GM18517 (cell line): ENCODE data around the gene VAT1L.

ENCODE experiments used
- ATAC-seq: cut with Tn5 transposase; IDR thresholded peaks from one replicate; pipeline ENCODE4 v1.9.1; 2021; ENCODE audit warnings: mild to moderate bottlenecking, moderate library complexity; ENCODE audit not compliant: unreplicated experiment

The VAT1L gene

DNA sequence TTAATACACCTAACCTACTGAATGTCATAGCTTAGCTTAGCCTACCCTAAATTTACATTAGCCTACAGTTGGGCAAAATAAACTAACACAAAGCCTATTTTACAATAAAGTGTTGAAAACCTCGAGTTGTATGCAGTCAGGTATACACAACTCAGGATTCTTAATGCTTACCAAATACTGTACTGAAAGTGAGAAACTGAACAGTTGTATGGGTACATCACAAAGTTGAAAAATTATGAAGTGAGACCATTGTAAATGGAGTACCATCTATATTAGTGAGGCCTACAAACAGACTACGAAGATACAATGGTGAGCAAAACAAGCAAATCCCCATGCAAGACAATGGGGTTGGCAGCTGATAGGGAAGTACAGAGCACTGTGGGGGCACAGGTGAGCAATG is 79.7 kb downstream of the VAT1L start:
- ATAC-seq = no peak

DNA sequence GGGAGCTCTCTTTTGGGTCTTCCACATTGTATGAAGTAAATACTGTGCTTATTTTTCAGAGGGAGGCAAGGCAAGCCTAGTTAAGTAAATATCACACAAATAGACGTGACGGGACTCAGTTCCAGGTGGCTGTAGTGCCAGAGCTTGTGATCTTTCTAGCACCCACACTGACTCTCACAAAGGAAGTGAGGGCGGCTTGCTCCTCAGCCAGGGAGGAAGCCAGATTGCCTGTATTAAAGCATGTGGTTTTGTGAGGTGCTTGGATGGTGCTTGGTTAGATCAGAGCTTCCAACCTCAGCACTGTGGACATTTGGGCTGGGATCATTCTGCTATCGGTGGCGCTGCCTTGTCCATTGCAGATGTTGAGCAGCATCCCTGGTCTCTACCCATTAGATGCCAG is 80.1 kb downstream of the VAT1L start:
- peak; percentile 97 for ATAC-seq

DNA sequence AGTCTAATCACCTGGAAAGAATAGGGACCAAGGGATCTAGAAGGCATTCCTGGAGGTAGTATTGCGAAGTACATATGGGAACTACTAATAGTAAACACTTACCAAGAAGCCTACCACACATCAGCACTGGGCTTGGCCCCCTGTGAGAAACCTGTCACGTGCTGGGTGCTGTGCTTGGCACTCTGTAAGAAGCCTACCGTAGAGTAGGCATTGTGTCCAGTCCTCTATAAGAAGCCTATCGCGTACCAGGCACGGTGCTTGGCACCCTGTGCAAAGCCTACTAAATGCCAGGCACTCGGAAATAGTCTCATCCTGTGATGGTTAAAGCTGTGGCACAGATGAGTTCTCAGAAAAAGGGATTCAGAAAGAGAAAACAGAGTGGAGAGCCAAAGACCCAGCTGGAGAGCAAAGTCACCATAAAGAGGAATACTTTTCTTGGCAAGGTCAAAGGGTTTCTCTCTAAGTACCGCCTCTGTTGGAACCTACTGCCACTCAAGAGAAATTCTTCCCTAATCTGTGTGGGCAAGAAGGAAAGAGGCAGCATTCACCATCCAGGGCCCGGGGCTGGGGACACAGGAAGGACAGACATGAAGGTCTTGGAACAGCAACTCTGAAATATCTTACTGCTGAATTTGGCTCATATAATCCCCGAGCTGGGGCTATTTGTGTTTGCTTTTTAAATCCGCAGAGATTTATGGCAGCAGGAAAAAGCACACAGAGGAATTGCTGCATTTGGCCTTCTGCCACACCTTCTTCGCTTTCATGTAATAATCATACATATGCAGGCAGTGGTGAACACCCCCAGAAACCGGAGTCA is 81.8 kb downstream of the VAT1L start:
- ATAC-seq = no peak

DNA sequence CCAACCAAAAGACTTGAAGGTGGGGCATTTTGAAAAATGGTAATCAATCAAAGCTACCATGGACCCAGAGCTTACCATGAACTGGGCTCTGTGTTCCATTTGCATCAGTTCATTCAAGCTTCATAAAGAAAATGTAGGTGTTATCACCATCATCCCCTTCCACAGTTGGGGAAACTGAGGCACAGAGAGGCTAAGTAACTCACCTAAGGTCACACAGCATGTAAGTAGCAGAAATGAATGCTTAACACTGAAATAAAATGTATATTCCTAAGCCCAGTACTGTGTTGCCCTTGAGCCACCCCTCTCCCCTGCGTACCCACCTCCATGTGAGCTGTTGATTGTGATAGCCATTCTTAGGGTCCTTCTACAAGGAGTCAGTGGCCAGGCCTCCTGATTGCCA is 83.6 kb downstream of the VAT1L start:
- ATAC-seq = no peak

DNA sequence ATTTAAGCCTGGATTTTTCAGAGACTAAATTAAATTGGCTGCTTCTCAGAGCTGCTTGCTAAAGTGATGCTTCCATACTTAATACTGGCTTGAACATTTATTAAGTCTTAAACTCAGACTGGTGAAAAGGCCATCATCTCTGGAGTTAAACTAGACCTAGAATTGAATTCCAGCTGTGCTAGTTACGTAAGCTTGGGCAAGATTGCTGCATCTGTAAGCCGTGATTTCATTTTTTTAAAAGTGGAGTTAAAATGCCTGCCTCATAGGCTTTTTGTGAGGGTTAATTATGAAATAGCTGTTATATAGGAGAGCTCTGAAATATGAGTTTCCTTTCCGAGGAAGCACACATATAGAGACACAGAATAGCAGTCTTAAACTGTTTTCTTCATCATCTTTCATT is 84.7 kb downstream of the VAT1L start:
- no peak for ATAC-seq

DNA sequence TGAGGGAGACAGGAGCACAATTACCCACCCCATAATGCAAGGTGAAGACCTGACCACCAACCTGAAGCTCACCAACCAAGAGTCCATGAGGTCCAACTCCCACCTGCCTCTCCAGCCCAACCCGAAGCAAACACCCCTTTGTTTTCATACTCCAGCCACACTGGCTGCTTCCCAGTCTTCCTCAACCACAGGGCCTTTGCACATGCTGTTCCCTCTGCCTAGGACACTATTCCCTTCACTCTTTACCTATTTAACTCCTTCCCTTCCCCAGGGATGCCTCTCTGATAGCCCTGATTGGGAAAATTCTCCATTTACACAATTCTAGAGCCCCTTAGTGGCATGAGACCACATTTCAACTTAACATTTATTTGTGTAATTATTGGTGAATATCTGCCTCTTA is 86.0 kb downstream of the VAT1L start:
- ATAC-seq = no peak

DNA sequence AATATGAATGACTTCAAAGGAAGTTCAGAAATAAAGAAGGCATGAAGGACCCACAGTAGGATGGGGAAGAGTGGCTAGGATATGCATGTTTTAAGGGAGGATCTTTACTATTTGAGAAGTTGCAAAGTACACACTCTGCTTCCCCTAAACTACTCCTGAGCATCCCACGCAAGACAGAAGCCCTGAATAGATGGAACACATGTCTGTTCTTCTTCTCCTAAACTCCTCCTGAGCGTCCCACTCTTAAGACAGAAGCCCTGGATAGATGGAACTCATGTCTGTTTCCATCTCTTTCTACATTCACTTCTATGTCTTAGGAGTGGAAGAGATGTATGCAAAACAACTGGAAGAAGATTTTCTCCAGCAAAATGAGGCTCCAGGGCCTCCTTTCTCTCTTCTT is 88.4 kb downstream of the VAT1L start:
- ATAC-seq = no peak

DNA sequence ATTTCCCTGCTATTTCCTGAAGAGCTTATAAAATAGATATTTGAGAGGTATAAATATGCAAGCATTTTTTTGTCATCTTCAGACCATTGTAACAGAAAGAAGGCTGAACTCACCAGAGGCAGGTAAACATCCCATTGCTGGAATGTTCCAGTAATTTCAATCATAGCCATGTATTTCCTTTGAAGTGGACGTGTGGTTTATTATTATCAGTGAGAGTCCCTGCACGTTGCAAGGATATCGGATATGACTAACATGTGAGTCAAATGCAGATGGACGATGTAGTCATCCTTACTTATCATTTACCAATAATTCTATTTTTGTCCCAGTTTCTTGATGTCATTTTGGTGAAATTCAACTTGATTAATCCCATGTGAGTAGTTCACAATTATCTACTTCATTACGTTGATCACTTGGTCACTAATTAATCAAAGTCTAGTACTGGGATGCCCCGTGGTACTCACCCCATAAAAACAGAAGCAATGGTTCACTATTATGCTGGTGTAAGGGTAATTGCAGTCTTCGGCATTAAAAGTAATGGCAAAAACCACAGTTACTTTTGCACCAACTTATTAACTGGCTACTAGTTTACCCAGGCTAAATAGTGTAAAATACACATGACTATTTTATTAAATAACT is 89.5 kb downstream of the VAT1L start:
- ATAC-seq = no peak

DNA sequence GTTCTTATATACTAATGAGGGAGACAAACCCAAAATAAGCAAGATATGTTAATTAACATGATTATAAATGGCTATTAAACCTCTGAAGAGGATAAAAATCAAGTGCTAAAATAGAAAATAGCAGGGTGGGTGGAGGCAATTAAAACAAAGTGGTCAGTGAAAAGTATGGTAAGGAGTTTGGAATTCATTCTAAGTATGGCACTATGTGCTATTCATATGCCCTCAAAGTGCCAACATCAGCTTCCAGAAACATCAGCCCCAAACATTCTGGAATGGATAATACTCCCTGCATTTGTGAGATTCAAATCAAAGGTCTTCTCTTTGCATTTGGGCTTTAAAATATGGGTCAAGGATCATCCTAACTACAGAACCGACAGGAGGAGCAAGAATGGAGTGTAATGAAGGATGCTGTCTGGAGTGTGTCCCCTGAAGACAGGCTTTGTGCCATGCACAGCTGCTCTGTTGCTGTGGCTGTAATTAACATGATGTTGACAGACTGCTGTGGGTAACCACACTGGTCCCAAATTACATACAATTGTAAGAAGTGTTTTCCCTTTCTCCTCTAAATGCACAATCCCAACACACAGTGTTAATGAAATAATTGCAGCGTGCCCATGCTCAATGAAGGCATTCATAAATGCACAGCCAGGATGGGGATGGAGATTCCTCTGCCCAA is 93.1 kb downstream of the VAT1L start:
- ATAC-seq = no peak

DNA sequence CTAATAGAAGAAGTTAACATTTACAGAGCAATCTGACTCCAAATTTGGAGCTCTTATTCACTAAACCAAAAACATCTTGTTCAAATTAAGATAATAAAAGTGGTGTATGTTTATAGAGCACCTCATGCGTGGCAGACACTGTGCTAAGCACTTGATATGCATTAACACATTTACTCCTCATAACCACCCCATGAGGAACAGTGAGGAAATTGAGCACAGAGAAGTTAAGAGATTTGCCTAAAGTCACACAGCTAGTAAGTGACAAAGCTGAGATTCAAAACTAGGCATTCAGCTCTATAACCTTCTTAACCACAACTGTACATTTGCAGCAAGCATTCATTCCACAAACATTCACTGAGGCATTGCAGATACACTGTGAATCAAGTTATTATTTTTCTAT is 94.0 kb downstream of the VAT1L start:
- no peak for ATAC-seq

DNA sequence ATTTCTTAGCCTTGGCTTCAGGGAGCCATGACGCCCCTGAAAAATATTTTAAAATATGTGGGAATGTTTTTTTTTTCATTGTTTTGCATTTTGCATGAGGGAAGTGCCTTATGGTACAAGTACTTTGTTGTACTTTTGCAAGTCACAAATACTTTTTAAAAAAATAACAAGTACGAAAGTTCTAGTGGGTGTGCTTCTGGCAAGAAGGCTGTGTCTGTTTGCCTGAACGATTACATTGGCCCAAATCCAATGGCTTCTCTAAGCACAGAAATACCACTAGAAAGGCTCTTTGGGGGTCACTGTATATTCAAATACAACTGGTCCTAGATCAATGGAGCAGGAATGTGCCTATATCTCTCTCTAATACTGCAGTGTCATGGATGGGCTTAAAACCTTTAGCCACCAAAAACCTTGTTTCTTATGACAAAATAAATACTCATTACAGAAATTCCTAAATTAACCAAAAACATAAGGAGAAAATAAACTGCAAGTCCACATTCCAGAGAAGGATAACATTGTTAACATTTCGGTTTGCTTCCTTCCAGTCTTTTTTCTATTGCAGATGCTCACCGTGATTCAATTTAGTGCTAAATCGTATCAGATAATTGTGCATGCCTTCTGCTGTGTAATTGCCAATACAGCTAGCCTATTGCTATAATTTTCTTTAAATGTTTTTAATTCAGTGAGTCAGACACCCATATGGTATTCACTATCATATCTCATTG is 97.4 kb downstream of the VAT1L start:
- no peak for ATAC-seq

DNA sequence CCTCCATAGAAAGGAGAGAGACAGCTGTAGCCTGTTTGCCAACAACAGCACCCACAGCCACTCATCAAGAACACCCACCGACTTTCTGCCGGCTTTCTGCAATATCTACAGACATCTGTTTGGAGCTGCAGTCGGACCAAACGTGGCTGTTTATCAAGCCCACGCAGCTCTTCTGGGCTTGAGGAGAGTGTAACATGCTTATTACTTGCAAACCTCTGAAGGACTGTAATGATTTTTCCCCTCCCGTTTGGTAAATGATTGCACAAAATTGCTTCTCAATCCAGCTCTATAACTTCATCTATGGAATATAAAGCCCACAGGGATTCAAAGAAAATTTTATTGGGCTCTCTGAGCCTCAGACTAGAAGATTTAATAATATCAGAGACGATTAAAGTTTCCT is 100.5 kb downstream of the VAT1L start:
- no peak for ATAC-seq

DNA sequence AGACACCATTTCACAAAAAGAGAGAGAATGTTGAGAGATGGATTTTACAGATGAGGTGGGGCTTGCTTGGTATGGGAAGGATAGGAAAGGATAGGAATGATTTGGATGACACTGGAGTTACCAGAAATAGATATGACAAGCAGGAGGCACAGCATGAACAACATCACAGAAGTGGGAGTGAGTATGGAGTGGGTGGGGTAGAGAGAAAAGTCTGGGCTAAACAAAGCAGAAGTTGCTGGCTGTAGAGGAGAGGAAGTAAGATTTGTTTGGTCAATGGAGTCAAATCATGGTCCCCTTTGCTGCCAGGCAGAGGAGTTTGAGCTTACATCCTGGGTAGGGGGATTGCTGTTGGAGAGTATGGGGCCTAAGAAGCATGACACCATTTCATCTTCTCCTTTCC is 101.7 kb downstream of the VAT1L start:
- no peak for ATAC-seq

DNA sequence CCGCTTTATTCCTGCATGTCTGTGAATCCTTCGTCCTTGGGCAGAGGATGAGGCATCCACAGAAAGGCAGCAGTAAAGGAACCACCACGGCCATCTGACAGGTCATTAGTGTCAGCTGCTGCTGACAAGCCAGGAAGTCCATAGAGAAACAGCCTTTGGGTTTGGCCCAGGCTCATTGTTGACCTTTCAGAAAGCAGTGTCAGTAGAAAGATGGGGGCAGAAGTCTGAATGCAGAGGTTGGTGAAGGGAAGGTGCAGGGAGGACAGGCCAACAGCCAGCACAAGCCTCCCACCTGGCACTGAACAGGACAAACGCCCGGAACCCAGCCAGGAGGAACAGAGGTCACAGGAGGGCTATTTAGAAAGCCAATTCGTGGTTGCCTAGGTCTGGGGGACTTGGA is 105.8 kb downstream of the VAT1L start:
- no peak for ATAC-seq

DNA sequence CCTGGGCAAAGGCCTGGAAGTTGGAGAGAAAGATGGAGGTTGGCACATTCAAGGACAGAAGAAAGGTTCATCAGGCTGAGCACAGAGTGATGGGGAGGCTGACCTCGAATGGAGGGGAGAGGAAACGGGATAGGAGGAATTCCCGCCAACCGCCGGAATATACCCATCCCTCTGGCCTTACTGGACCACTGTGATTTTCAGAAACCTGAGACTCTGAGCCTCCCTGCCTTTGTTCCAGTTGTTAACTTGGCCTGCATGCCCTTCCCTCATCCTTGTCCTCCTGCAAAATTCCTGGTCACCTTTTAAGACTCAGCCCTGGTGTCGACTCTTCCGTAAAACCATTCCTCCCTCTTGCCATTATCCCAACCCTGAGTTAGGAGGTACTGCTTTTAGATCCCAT is 107.6 kb downstream of the VAT1L start:
- no peak for ATAC-seq

DNA sequence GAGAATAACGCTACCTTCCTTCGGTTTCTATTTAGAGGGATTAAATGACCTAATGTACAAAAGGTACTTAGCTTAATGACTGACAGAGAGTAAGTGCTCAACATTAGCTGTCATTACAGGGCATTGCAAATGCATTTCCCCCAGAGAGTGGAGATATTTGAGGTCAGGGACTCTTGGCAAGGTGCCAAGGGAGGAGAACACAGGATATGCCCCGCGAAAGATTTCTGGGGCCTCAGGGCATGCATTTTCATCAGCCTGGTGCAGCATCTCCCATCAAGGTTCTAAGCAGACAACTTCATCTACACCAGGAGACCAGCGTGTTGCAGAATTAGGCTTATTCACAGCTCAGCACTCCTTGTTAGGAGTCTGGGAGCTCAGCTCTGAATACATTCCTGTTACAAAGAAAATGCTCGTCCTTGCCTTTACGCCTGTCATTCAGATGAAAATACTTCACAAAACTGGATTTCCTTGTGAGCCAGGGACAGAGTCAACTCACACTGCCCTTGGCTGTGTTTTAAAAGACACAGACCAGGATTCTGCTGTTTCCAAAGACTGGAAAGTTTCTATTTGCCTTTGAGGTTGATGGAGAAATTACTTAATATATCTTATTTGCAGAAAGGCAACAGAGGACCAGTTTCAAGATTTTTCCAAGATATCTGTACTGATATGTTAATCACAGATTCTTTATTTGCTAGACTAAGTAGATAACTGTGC is 108.2 kb downstream of the VAT1L start:
- no peak for ATAC-seq

DNA sequence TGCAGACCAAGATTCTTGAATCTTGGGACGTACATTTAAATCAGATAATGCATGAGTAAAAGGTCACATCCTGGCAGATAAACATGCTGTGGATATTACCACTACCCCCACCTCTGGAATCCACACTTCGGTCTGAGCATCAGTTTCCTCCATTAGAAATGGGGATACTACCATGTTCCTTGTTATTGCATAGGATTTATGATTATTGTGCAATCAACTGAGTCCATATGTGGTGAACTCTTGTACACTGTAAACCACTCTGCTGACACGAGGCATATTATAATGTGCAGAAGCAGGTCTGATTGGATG is 108.7 kb downstream of the VAT1L start:
- no peak for ATAC-seq

DNA sequence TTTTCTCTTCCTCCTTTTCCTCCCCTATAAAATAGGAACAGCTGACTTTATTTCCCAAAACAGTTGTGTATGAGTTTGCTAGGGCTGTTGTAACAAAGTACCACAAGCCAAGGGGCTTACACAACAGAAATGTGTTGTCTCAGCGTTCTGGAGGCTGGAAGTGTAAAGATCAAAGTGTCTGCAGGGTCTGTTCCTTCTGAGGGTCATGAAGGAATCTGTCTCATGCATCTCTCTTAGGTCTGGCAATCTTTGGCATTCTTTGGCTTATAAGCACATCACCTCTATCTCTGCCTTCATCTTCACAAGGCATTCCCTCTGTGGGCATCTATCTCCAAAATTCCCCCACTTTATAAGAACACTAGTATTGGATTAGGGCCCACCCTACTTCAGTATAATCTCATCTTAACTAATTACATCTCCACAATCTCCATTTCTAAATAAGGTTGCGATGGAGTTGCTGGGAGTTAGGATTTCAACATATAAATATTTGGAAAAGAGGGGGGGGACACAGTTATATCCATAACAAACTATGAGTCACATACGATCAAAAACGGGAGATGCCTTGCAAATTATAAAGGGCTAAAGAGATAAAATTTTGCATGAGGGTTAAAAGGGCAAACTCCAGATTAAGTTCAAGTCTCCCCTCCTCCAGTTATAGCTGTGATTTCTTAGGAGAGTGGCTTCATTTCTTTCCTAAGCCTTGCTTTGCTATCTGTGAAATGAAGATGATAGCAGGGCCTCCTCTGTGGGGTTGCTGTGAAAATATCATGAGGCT is 109.7 kb downstream of the VAT1L start:
- ATAC-seq = no peak

DNA sequence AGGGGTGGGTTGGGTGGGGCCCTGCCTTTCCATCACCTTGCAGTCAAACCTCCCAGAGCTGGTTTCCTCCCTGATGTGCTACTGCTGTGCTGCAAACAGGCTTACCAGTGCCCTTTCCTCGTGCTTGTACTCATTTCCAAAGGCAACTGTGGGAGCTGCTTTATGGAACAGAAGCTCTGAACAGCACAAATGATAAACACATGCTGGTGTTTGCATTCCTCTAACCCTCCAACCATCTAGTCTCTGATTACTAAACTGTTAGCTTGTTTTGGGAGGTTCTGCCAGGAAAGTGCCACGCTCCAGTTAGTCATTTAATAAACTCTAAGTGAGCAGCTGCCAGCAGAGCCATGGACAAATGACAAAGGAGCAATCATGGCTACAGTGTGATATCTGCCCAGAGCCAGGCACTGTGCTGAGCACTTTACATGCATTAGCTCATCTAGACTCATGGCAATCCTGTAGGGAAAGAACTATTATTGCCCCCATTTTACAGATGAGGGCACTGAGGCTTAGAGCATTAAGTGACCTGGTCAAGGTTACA is 110.4 kb downstream of the VAT1L start:
- ATAC-seq = no peak

DNA sequence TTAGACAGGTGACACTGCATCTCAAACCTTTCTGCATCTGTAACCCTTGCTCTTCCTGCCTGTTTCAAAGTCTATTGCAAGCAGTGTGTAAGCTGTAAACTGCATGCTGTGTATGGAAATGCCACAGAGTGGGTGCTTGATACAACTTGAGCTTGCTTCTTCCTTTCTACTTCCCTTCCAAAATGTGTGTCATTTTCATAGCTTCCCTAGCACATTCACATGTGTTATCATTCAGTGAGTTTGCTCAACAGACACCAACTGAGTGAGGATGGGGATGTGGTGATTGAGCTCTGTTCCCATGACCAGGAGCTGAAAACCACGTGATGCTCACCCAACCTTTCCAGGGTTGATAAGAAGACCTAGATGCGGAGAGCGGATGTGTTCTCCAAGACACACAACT is 111.1 kb downstream of the VAT1L start:
- no peak for ATAC-seq
